ENCODE results near the gene TRANK1. TPM values are rescaled to one million over a fixed set of nuclear protein-coding genes. Genes with fewer than 3 reads are reported as not detected.

The TRANK1 gene
- total RNA-seq, 2 donors from 2014 or later, result 21.3 to 50.7 TPM

- Histone ChIP-seq H3K4me1 (no peaks in the 10 kb centered on the region), H3K27me3 (no peaks in the 10 kb centered on the region), H3K36me3 (no peaks in the 10 kb centered on the region), H3K27ac (no peak overlapping the region), H3K4me3 (no peak overlapping the region), H3K9ac (ENCODE audit: low read depth in 2 of 2, low read length in 2 of 2) (no peak overlapping the region), H3K9me3 (no peaks in the 10 kb centered on the region)
- intact Hi-C loops (cut with DNase I), result no loop called here
- no peak for TF ChIP-seq CTCF (IDR thresholded peaks at IDR 0.05)
- no peak for DNase-seq
These were observed 157.6 kb downstream of the TRANK1 start for GRCh38 chr3:36786921-36787890.

DNA sequence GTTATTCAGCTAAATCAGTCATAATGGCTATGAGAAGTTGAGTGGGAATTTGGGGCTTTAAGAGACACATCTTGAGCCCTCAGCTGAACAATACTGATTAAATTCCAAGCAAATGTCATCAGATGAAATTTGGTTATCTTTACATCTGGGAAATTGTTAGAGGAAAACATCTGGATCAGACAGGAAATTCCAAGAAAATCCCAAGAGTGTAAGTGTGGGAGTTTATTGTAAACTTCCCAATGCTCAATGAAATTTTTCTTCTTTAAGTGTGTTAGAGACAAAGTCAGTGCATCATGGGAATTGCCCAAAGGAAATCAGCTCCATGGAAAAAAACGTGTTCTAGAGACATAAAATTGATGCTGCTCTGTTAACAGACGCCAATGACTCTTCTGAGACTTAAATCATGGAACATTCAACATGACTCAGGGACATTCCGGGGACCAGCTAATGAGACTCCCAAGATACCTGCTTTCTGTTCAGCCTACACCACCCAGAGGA is 160.7 kb downstream of the TRANK1 start:
- Histone ChIP-seq H3K4me1 (no peaks in the 10 kb centered on the region), H3K27ac (no peak overlapping the region), H3K36me3 (no peaks in the 10 kb centered on the region), H3K9me3 (no peaks in the 10 kb centered on the region), H3K4me3 (no peak overlapping the region), H3K27me3 (no peaks in the 10 kb centered on the region), H3K9ac (ENCODE audit: low read depth in 2 of 2, low read length in 2 of 2) (no peak overlapping the region)
- TF ChIP-seq CTCF (IDR thresholded peaks at IDR 0.05), result no peak
- no peak for DNase-seq
- intact Hi-C loops (cut with DNase I), result no loop called here

GRCh38 chr3:36777424-36778218 is 167.2 kb downstream of the TRANK1 start:
- Histone ChIP-seq H3K27ac (no peak overlapping the region), H3K27me3 (no peaks in the 10 kb centered on the region), H3K9ac (ENCODE audit: low read depth in 2 of 2, low read length in 2 of 2) (no peak overlapping the region), H3K4me1 (no peaks in the 10 kb centered on the region), H3K9me3 (no peaks in the 10 kb centered on the region), H3K4me3 (no peak overlapping the region), H3K36me3 (no peaks in the 10 kb centered on the region)
- DNase-seq, result no peak
- TF ChIP-seq CTCF (IDR thresholded peaks at IDR 0.05), result no peak
- intact Hi-C loops (cut with DNase I), result no loop called here

Other genes with a start within 250 kb of the TRANK1 start
- under 1 TPM in 1 of 2 donors, not detected in 1; 0.11 TPM for gene DCLK3, start 180.5 kb downstream of the TRANK1 start, total RNA-seq
- gene EPM2AIP1, start 48.1 kb upstream of the TRANK1 start, total RNA-seq, result 10 to 100 TPM; 13.0 to 14.3 TPM
- gene MLH1, start 48.5 kb upstream of the TRANK1 start, total RNA-seq, result 10 to 100 TPM; 17.5 to 36.5 TPM
- gene LRRFIP2, start 229.5 kb upstream of the TRANK1 start, total RNA-seq, result 100 to 1,000 TPM in 1 of 2 donors, 10 to 100 TPM in 1; 87.0 to 120 TPM